Naive thymus-derived CD4-positive, alpha-beta T cell (primary cell): ENCODE results near the gene RNGTT. TPM values are rescaled to one million over a fixed set of nuclear protein-coding genes. Genes with fewer than 3 reads are reported as not detected.
A peak's percentile ranks its signal among the peaks of the same experiment; 100 is the strongest.

Experiments used
- ATAC-seq: fragments of 150-1000 bp; cut with Tn5 transposase; 2 replicates; pipeline ENCODE4 v1.10.0; 2021; ENCODE audit warnings: mild to moderate bottlenecking, moderate library complexity
- CTCF ChIA-PET: fragments of 350-600 bp; sonication (Branson Sonifier 250); formaldehyde crosslinking; loops from one replicate; lab custom pipeline; 2021; ENCODE audit warnings: antibody characterized with exemption; lab: Charles Lee
- POLR2A ChIA-PET: fragments of 350-600 bp; sonication (Branson Sonifier 250); formaldehyde crosslinking; loops from one replicate; lab custom pipeline; 2021; ENCODE audit warnings: antibody characterized with exemption, inconsistent platforms; lab: Charles Lee
- DNase-seq, 9 donors: peaks; one replicate each; pipeline versions ENCODE4 v3.0.0 to v3.0.0-alpha.2; 2020 to 2022; ENCODE audit warnings: mixed read lengths in 1 of 9
- H3K27ac ChIP-seq: one replicate; pipeline ENCODE4 v1.7.0; 2013; ENCODE audit warnings: mild to moderate bottlenecking, low read depth, low read length, moderate library complexity
- H3K27me3 ChIP-seq, 2 donors: one replicate each; pipeline ENCODE4 v1.7.0; 2013; ENCODE audit warnings: low read length in 2 of 2, mild to moderate bottlenecking in 2 of 2, moderate library complexity in 2 of 2; ENCODE audit not compliant: control insufficient read depth in 2 of 2, insufficient read depth in 2 of 2
- H3K36me3 ChIP-seq, 3 experiments: 1 replicate in 2 of 3; 2 replicates in 1 of 3; pipeline ENCODE4 v1.7.0; 2013; ENCODE audit warnings: low read length in 3 of 3, mild to moderate bottlenecking in 3 of 3, moderate library complexity in 1 of 3; ENCODE audit not compliant: insufficient read depth in 3 of 3, control insufficient read depth in 2 of 3
- H3K4me1 ChIP-seq, 2 donors: one replicate each; pipeline ENCODE4 v1.7.0; 2013; ENCODE audit warnings: low read length in 2 of 2, mild to moderate bottlenecking in 2 of 2, moderate library complexity in 1 of 2; ENCODE audit not compliant: control insufficient read depth in 2 of 2, insufficient read depth in 2 of 2
- H3K4me3 ChIP-seq: 2 replicates; pipeline ENCODE4 v1.7.0; 2013; ENCODE audit warnings: mild to moderate bottlenecking, low read length
- H3K9me3 ChIP-seq, 3 experiments: 1 replicate in 2 of 3; 2 replicates in 1 of 3; pipeline ENCODE4 v1.7.0; 2013; ENCODE audit warnings: low read length in 3 of 3; ENCODE audit not compliant: control insufficient read depth in 2 of 3
- H3K27ac Mint-ChIP-seq, 9 donors: one replicate each; pipeline ENCODE4 v1.8.0; 2020 to 2022; ENCODE audit warnings: mixed read lengths in 9 of 9, mild to moderate bottlenecking in 8 of 9, moderate library complexity in 5 of 9, inconsistent platforms in 2 of 9
- H3K27me3 Mint-ChIP-seq, 5 donors: one replicate each; pipeline ENCODE4 v1.8.0; 2021 to 2022; ENCODE audit warnings: mixed read lengths in 5 of 5, mild to moderate bottlenecking in 1 of 5
- H3K36me3 Mint-ChIP-seq, 5 donors: one replicate each; pipeline ENCODE4 v1.8.0; 2020 to 2022; ENCODE audit warnings: mixed read lengths in 5 of 5, mild to moderate bottlenecking in 3 of 5, inconsistent platforms in 1 of 5
- H3K4me1 Mint-ChIP-seq, 7 donors: one replicate each; pipeline ENCODE4 v1.8.0; 2020 to 2022; ENCODE audit warnings: mixed read lengths in 7 of 7, mild to moderate bottlenecking in 3 of 7, inconsistent platforms in 1 of 7
- H3K4me3 Mint-ChIP-seq, 10 donors: one replicate each; pipeline ENCODE4 v1.8.0; 2020 to 2022; ENCODE audit warnings: mild to moderate bottlenecking in 10 of 10, mixed read lengths in 10 of 10, moderate library complexity in 6 of 10, inconsistent platforms in 2 of 10
- H3K9me3 Mint-ChIP-seq, 11 donors: one replicate each; pipeline ENCODE4 v1.8.0; 2020 to 2022; ENCODE audit warnings: mixed read lengths in 11 of 11, mild to moderate bottlenecking in 4 of 11, inconsistent platforms in 1 of 11, moderate library complexity in 1 of 11
- intact Hi-C, 2 donors: fragments of 100-400 bp; cut with micrococcal nuclease; formaldehyde crosslinking; loops; one replicate each; pipeline ENCODE4 v1.15.1; 2023
- polyA plus RNA-seq, 2 donors: library from polyadenylated mRNA; unstranded; fragments of 300-500 nt; fragmentation: Illumina TruSeq; gene quantifications; one replicate each; pipeline ENCODE4 v1.2.3, GENCODE V29; 2021
- total RNA-seq, 6 experiments: library from RNA in 5 of 6; stranded (reverse) in 5 of 6; gene quantifications; 1 replicate in 5 of 6; 2 replicates in 1 of 6; pipeline ENCODE4 v1.2.3 and lab custom pipeline; 2021 to 2026

RNGTT gene
- total and polyA plus RNA-seq, 7 experiments from 2014 or later: 15.4 to 26.5 (median 19.3) TPM

DNA sequence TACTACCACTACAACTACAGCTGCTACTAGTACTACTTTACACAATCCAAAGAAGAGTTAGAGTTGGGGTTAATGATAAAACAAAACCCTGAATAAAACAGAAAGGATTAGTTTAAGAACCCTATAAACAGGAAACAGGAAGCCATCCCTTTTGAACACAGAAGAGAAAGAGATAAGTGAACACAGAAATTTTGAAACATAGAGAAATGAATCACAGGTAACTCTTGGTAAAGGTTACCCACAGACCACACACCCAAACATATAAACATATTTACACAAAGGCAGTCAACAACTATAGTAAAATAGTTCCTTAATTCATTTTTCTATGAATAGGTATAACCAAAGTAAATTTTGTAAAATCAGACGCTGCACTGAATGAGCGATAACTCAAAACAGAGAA is 98.1 kb downstream of the RNGTT start:
- no peaks in the 10 kb centered on the region for H3K27me3 ChIP-seq
- POLR2A ChIA-PET: no interaction called here
- ATAC-seq: no peak
- Mint-ChIP-seq H3K36me3 (peaks cover 12 to 39% (median 16%) of the 10 kb centered on the region in 5 donors), H3K4me1 (peaks cover 22 to 42% (median 33%) of the 10 kb centered on the region in 7 donors), H3K27me3 (no peaks in the 10 kb centered on the region), H3K27ac (peak overlapping the region in 7 of 9 donors; percentile 1 to 89 (median 28)), H3K9me3 (no peaks in the 10 kb centered on the region), H3K4me3 (peak overlapping the region in 9 of 10 donors; percentile 5 to 82 (median 55))
- DNase-seq: peak in 1 of 9 donors; percentile 2
- H3K36me3 ChIP-seq: no peaks in the 10 kb centered on the region
- H3K9me3 ChIP-seq: no peaks in the 10 kb centered on the region
- H3K4me1 ChIP-seq: peaks cover 0 to 4% of the 10 kb centered on the region in 2 donors
- intact Hi-C loops: loop anchor here in 1 of 2 donors (5.0 kb wide), 1 partner anchor 1458 kb away; the partner anchor contains the start of gene CFAP206
- CTCF ChIA-PET: no interaction called here
- no peak overlapping the region for H3K4me3 ChIP-seq
- H3K27ac ChIP-seq: no peak overlapping the region

DNA sequence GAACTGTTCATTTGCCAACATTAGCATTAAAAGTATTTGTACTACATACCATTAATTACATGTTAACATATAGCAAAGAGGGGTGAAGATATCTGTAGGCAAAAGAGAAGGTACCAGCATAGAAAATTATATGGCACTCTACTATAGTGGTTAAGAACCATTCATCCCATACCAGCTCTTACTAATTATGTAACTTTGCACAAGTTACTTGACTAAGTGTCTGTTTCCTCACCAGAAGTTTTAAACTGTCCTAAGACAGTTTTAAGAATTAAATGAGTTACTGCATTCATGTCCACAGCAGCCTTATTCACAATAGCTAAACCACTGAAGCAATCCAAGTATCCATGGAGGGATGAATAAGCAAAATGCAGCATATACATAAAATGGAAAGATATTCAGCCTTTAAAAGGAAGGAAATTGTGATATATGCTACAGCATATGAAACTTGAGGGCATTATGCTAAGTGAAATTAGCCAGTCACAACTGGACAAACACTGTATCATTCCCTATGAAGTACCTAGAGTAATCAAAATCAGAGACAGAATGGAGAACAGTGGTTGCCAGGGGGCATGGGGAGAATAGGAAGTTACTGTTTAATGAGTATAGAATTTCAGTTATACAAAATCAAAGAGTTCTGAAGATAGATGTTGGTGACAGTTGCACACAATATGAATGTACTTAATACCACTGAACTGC is 98.9 kb downstream of the RNGTT start:
- Histone ChIP-seq H3K27ac (no peak overlapping the region), H3K9me3 (no peaks in the 10 kb centered on the region), H3K4me1 (peaks cover 0 to 4% of the 10 kb centered on the region in 2 donors), H3K27me3 (no peaks in the 10 kb centered on the region), H3K4me3 (no peak overlapping the region), H3K36me3 (no peaks in the 10 kb centered on the region)
- peaks cover 22 to 42% (median 33%) of the 10 kb centered on the region in 7 donors for H3K4me1 Mint-ChIP-seq
- peak overlapping the region in 3 of 9 donors; percentile 6 to 52 (median 29) for H3K27ac Mint-ChIP-seq
- H3K4me3 Mint-ChIP-seq: peak overlapping the region in 4 of 10 donors; percentile 3 to 66 (median 26)
- ChIA-PET POLR2A (no interaction called here), CTCF (no interaction called here)
- no peaks in the 10 kb centered on the region for H3K9me3 Mint-ChIP-seq
- H3K27me3 Mint-ChIP-seq: no peaks in the 10 kb centered on the region
- H3K36me3 Mint-ChIP-seq: peaks cover 13 to 44% (median 17%) of the 10 kb centered on the region in 5 donors
- ATAC-seq (no peak), DNase-seq (no peak)
- intact Hi-C loops: loop anchor here in 1 of 2 donors (5.0 kb wide), 1 partner anchor 1457 kb away; the partner anchor contains the start of gene CFAP206

DNA sequence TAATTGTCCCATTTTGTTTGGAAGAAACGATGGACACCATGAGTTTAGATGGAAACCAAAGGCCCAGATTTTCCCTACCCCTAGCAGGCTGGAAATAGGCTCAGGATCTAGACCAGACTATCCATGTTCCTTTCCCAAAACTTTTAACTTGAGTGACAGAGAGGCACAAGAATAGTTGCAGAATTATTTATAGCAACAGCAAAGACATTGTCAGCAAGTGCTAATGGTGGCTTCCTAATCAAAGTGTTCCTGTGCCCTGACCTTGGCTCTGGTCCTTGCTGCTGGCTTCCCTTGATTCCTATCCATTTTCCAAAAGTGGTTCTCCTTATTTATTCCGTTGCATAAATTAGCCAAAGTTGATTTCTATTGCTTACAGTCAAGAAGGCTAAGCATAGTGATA is 103.1 kb downstream of the RNGTT start:
- Histone ChIP-seq H3K36me3 (no peaks in the 10 kb centered on the region), H3K27ac (no peak overlapping the region), H3K9me3 (no peaks in the 10 kb centered on the region), H3K27me3 (no peaks in the 10 kb centered on the region), H3K4me1 (peaks cover 0 to 4% of the 10 kb centered on the region in 2 donors), H3K4me3 (no peak overlapping the region)
- H3K9me3 Mint-ChIP-seq: no peaks in the 10 kb centered on the region
- H3K27me3 Mint-ChIP-seq: no peaks in the 10 kb centered on the region
- no peak overlapping the region for H3K27ac Mint-ChIP-seq
- no peak for DNase-seq
- POLR2A ChIA-PET: no interaction called here
- H3K36me3 Mint-ChIP-seq: peaks cover 13 to 53% (median 18%) of the 10 kb centered on the region in 5 donors
- intact Hi-C loops: no loop called here
- CTCF ChIA-PET: no interaction called here
- no peak for ATAC-seq
- no peak overlapping the region for H3K4me3 Mint-ChIP-seq
- H3K4me1 Mint-ChIP-seq: peaks cover 10 to 23% (median 12%) of the 10 kb centered on the region in 7 donors

DNA sequence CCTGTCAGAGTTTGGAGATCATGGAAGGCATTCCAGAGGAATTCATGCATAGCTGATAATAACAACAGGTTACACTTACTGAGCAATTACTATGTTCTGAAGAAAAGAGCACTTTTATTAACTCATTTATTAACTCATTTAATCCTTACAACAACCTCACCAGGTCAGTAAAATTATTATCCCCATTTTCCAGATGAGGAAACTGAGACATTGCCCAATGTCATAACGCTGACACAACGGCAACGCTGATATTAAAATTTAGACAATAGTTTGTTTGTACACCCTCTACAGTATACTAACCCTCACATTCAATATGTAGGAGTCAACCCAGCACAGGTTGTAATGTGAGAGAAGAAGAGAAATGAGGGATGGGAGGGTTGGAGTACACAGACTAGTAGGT is 105.0 kb downstream of the RNGTT start:
- H3K27ac ChIP-seq: no peak overlapping the region
- H3K4me1 Mint-ChIP-seq: peaks cover 0 to 13% (median 0%) of the 10 kb centered on the region in 7 donors
- H3K9me3 ChIP-seq: no peaks in the 10 kb centered on the region
- H3K27me3 ChIP-seq: no peaks in the 10 kb centered on the region
- DNase-seq (no peak), ATAC-seq (no peak)
- ChIA-PET CTCF (no interaction called here), POLR2A (no interaction called here)
- no peak overlapping the region for H3K4me3 ChIP-seq
- H3K27ac Mint-ChIP-seq: peak overlapping the region in 2 of 9 donors; percentile 16 to 18
- intact Hi-C loops: no loop called here
- no peaks in the 10 kb centered on the region for H3K4me1 ChIP-seq
- no peak overlapping the region for H3K4me3 Mint-ChIP-seq
- H3K36me3 ChIP-seq: no peaks in the 10 kb centered on the region
- peaks cover 16 to 55% (median 20%) of the 10 kb centered on the region in 5 donors for H3K36me3 Mint-ChIP-seq
- no peaks in the 10 kb centered on the region for H3K27me3 Mint-ChIP-seq
- no peaks in the 10 kb centered on the region for H3K9me3 Mint-ChIP-seq

DNA sequence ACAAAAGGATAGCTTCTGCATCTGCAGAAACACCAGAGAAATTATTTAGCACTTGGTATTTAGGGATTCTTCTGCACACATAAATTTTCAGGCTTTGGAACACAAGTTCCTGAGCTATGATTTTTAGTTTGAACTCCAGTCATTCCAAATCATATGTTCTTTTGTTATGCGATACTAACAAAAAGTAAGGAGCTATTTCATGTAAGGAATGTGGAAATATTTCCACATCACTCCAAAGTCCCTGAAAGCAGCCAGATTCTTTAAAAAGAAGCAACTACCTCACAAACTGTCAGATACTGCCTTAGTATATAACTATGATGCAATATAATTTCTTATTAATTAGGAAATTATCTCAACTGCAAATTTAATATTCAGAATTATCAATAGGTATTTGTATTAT is 106.9 kb downstream of the RNGTT start:
- ATAC-seq (no peak), DNase-seq (no peak)
- Histone ChIP-seq H3K27me3 (no peaks in the 10 kb centered on the region), H3K27ac (no peak overlapping the region), H3K36me3 (no peaks in the 10 kb centered on the region), H3K9me3 (no peaks in the 10 kb centered on the region), H3K4me3 (no peak overlapping the region), H3K4me1 (no peaks in the 10 kb centered on the region)
- intact Hi-C loops: no loop called here
- ChIA-PET POLR2A (interaction anchor here (0.7 kb wide), 1 partner anchor 888 kb away, joined by 3 read pairs; no protein-coding TSS in a partner anchor), CTCF (no interaction called here)
- H3K4me3 Mint-ChIP-seq: no peak overlapping the region
- H3K36me3 Mint-ChIP-seq: peaks cover 8 to 53% (median 24%) of the 10 kb centered on the region in 5 donors
- peaks cover 0 to 13% (median 4%) of the 10 kb centered on the region in 7 donors for H3K4me1 Mint-ChIP-seq
- no peaks in the 10 kb centered on the region for H3K27me3 Mint-ChIP-seq
- no peak overlapping the region for H3K27ac Mint-ChIP-seq
- H3K9me3 Mint-ChIP-seq: no peaks in the 10 kb centered on the region

DNA sequence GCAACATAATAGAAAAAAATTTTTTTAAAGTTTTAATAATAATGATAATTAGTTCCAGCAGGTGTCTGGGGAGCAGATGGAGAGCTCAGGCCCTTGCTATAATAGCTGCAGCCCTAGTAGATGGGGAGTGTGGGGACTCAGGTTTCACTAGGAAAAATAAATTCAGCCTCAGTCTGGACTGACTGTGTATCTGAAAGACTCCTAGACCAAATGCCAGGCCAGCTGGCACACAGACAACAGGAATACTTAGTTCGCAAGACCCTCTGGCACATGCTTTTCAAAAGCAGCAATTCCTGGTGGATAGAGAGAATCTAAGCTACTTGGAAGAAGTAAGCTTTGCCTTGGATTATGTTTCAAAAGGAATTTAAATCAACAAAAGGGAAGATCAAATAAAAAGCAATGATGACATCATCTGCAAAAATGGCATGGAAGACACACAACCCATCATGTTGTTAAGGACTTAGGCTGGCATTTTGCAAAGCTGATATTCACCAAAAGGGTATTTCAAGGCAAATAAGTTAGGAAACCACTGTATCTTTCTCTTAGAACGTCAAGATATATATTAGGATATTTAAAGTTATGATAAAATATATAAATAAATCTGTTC is 107.8 kb downstream of the RNGTT start:
- no peaks in the 10 kb centered on the region for H3K27me3 ChIP-seq
- H3K27ac ChIP-seq: no peak overlapping the region
- H3K9me3 ChIP-seq: no peaks in the 10 kb centered on the region
- no peaks in the 10 kb centered on the region for H3K4me1 ChIP-seq
- DNase-seq (no peak), ATAC-seq (no peak)
- ChIA-PET POLR2A (no interaction called here), CTCF (interaction anchor here (0.7 kb wide), 1 partner anchor 15 kb away, joined by 3 read pairs; no protein-coding TSS in a partner anchor)
- no peak overlapping the region for H3K27ac Mint-ChIP-seq
- no peak overlapping the region for H3K4me3 ChIP-seq
- H3K36me3 Mint-ChIP-seq: peaks cover 8 to 44% (median 20%) of the 10 kb centered on the region in 5 donors
- intact Hi-C loops: loop anchor here in 1 of 2 donors (2.0 kb wide), 1 partner anchor 13 kb away; no protein-coding TSS in a partner anchor
- no peaks in the 10 kb centered on the region for H3K36me3 ChIP-seq
- no peaks in the 10 kb centered on the region for H3K9me3 Mint-ChIP-seq
- no peak overlapping the region for H3K4me3 Mint-ChIP-seq
- H3K4me1 Mint-ChIP-seq: peaks cover 0 to 7% (median 4%) of the 10 kb centered on the region in 7 donors
- H3K27me3 Mint-ChIP-seq: no peaks in the 10 kb centered on the region
